ENCODE measurements around the gene STARD13. TPM values are rescaled to one million over a fixed set of nuclear protein-coding genes. Genes with fewer than 3 reads are reported as not detected.

The STARD13 gene
- total RNA-seq, 1 experiment from 2014 or later: 2.1 TPM

DNA sequence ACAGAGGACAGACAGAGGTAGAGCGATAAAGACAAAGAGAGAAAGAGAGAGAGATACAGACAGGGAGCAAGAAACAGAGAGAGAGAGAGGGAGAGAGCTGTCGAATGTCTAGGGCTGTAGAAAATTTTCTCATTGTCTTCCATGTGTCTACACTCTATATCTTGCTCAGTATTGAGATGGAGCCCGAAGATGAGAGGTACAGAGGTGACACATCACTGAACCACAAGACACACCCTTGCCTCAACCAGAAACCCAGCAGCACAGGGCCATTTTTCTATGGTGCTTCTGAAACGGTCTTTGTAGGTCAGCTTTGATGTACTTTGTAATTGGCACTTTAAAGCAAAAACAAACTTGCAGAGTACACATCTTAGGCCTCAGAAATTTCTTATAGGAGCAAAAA lies 157.4 kb downstream of the STARD13 start:
- peaks cover 22 to 30% of the 10 kb centered on the region in 2 experiments for H3K4me1 Mint-ChIP-seq
- Histone ChIP-seq H2BK20ac (ENCODE audit: low read depth, low read length, poor library complexity, severe bottlenecking) (no peak overlapping the region), H4K91ac (ENCODE audit: insufficient read length, low read depth, low read length) (no peak overlapping the region), H4K8ac (replicated peaks; ENCODE audit: insufficient read length, low read depth, low read length) (no peak overlapping the region), H3K4me2 (ENCODE audit: insufficient read depth, insufficient read length, low read length) (no peak overlapping the region), H4K20me1 (ENCODE audit: control insufficient read depth, insufficient read depth, insufficient read length) (no peaks in the 10 kb centered on the region), H2BK5ac (ENCODE audit: insufficient read length, low read length) (no peak overlapping the region), H2BK15ac (ENCODE audit: low read depth, low read length) (no peak overlapping the region), H3K79me1 (ENCODE audit: insufficient read depth, low read depth, low read length, poor library complexity, severe bottlenecking) (no peaks in the 10 kb centered on the region), H2BK120ac (ENCODE audit: low read depth, low read length, poor library complexity, severe bottlenecking) (no peak overlapping the region), H3K27ac (ENCODE audit: insufficient read length, low read depth, low read length) (no peak overlapping the region), H3K56ac (ENCODE audit: insufficient read length, low read depth, low read length) (no peak overlapping the region), H3K4ac (ENCODE audit: low read depth, low read length) (no peak overlapping the region), H2AK5ac (ENCODE audit: insufficient read length, low read length) (no peak overlapping the region), H3T11ph (ENCODE audit: low read length) (no peak overlapping the region), H3K23ac (ENCODE audit: insufficient read length, low read depth, low read length) (no peak overlapping the region), H3K9me3 (ENCODE audit: control insufficient read depth, low read depth, low read length) (no peaks in the 10 kb centered on the region), H3K79me2 (ENCODE audit: insufficient read depth, low read length) (no peaks in the 10 kb centered on the region), H3K9ac (ENCODE audit: extremely low read depth, insufficient read length, low read length) (no peak overlapping the region), H3K14ac (ENCODE audit: insufficient read depth, low read length) (no peak overlapping the region), H2BK12ac (ENCODE audit: insufficient read length, low read depth, low read length) (no peak overlapping the region), H3K18ac (ENCODE audit: insufficient read length, low read depth, low read length) (no peak overlapping the region), H4K5ac (ENCODE audit: insufficient read length, low read depth, low read length) (no peak overlapping the region), H3K23me2 (ENCODE audit: insufficient read length, low read depth, low read length, poor library complexity, severe bottlenecking) (no peaks in the 10 kb centered on the region), H3K4me1 (ENCODE audit: insufficient read depth, low read length) (peaks cover 11% of the 10 kb centered on the region; the same call in 1 of the 2 replicates), H3K27me3 (ENCODE audit: insufficient read depth, low read length) (no peaks in the 10 kb centered on the region), H2AFZ (ENCODE audit: low read length) (no peak overlapping the region)
- no peaks in the 10 kb centered on the region for H3K9me3 Mint-ChIP-seq
- H3K4me3 Mint-ChIP-seq: no peak overlapping the region
- H3K27ac Mint-ChIP-seq: no peak overlapping the region
- no CpG with 5 or more reads among the region's 4 CpGs for WGBS (ENCODE audit: extremely low coverage, insufficient read length, low lambda C conversion rate)
- no peaks in the 10 kb centered on the region for H3K27me3 Mint-ChIP-seq (ENCODE audit: low read depth)
- no peak for DNase-seq
- TF ChIP-seq, protein P1, sequence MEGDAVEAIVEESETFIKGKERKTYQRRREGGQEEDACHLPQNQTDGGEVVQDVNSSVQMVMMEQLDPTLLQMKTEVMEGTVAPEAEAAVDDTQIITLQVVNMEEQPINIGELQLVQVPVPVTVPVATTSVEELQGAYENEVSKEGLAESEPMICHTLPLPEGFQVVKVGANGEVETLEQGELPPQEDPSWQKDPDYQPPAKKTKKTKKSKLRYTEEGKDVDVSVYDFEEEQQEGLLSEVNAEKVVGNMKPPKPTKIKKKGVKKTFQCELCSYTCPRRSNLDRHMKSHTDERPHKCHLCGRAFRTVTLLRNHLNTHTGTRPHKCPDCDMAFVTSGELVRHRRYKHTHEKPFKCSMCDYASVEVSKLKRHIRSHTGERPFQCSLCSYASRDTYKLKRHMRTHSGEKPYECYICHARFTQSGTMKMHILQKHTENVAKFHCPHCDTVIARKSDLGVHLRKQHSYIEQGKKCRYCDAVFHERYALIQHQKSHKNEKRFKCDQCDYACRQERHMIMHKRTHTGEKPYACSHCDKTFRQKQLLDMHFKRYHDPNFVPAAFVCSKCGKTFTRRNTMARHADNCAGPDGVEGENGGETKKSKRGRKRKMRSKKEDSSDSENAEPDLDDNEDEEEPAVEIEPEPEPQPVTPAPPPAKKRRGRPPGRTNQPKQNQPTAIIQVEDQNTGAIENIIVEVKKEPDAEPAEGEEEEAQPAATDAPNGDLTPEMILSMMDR (conservative IDR thresholded peaks at IDR 0.05): no peak
- H3K36me3 Mint-ChIP-seq (ENCODE audit: insufficient read depth in 1 of 3, low read depth in 3 of 3): no peaks in the 10 kb centered on the region

Data from H9 (cell line).